ENCODE measurements around the gene PDE4B. TPM values are rescaled to one million over a fixed set of nuclear protein-coding genes. Genes with fewer than 3 reads are reported as not detected.

The PDE4B gene
- total and polyA plus RNA-seq, 10 of the 15 experiments (the other 5 are each of a cell fraction or from before 2014, with no cell fraction given) = 3.0 to 13.2 (median 5.7) TPM

- TF ChIP-seq ZBTB40 (IDR thresholded peaks at IDR 0.05; ENCODE audit: borderline replicate concordance) (peak; percentile 49; the same call in 1 of the 2 replicates), ATF3 (IDR thresholded peaks at IDR 0.05; ENCODE audit: borderline replicate concordance, extremely low read depth, low read depth, low read length) (no peak), CHD1 (IDR thresholded peaks at IDR 0.05; ENCODE audit: low read depth, low read length) (no peak), YBX1 (IDR thresholded peaks at IDR 0.05) (no peak), HDAC2 (IDR thresholded peaks at IDR 0.05) (no peak), SPI1 (IDR thresholded peaks at IDR 0.05; ENCODE audit: borderline replicate concordance, insufficient read depth, low read depth, low read length) (no peak), FOS (IDR thresholded peaks at IDR 0.05; ENCODE audit: borderline replicate concordance, extremely low read depth, insufficient read length) (no peak), E4F1 (IDR thresholded peaks at IDR 0.05; ENCODE audit: borderline replicate concordance, partially characterized antibody) (no peak), PRDM15 (CRISPR knock-in tag; IDR thresholded peaks at IDR 0.05) (no peak), IKZF2 (IDR thresholded peaks at IDR 0.05) (no peak), CEBPZ (IDR thresholded peaks at IDR 0.05; ENCODE audit: low read depth, low read length) (no peak), BACH1 (IDR thresholded peaks at IDR 0.05; ENCODE audit: borderline replicate concordance) (no peak), NFYA (IDR thresholded peaks at IDR 0.05; ENCODE audit: borderline replicate concordance, low read depth, low read length) (no peak), FOXK2 (IDR thresholded peaks at IDR 0.05) (no peak)
These were observed 608.5 kb downstream of the PDE4B start (continued) for GRCh38 chr1:66401244-66401643.

Data from GM12878 (cell line).